ENCODE results near the gene DAG1.

The DAG1 gene

GRCh38 chr3:49539659-49540560 lies 69.8 kb downstream of the DAG1 start:
- no peaks in the 10 kb centered on the region for H3K36me3 ChIP-seq
- H3K27ac ChIP-seq, result peak overlapping the region; percentile 82
- peaks cover 8 to 14% of the 10 kb centered on the region in 2 experiments for H3K4me1 ChIP-seq (ENCODE audit: control insufficient read depth in 1 of 2, insufficient read depth in 1 of 2, low read depth in 1 of 2, low read length in 1 of 2)
- H3K4me3 ChIP-seq (ENCODE audit: low read depth in 1 of 2, low read length in 1 of 2), result peak overlapping the region; percentile 70 to 73
- peak; percentile 97 for TF ChIP-seq CTCF (IDR thresholded peaks at IDR 0.05)
- H3K27me3 ChIP-seq, result peaks cover 30% of the 10 kb centered on the region
- no peaks in the 10 kb centered on the region for H3K9me3 ChIP-seq

DNA sequence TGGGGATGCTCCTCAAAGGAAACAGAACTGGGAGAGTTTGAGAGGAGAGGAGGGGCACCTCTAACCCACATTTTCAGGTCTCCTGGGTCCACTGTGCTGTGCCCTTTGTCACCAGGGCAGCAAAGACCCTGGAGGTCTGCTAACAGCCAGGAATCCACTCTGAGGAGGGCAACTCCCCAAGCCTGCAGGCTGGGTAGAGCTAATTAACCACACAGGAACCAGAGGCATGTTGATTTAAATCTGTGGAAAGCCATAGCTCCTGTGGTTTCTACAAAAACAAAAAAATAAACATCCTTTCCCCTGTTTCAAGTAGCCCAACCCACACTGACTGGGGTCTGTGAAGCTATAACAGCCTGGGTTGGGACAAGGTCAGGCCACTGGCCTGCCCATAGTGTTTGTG lies 82.0 kb downstream of the DAG1 start:
- Histone ChIP-seq H3K27ac (no peak overlapping the region), H3K36me3 (no peaks in the 10 kb centered on the region), H3K9me3 (no peaks in the 10 kb centered on the region), H3K4me3 (ENCODE audit: low read depth in 1 of 2, low read length in 1 of 2) (no peak overlapping the region), H3K27me3 (peaks cover 99% of the 10 kb centered on the region), H3K4me1 (ENCODE audit: control insufficient read depth in 1 of 2, insufficient read depth in 1 of 2, low read depth in 1 of 2, low read length in 1 of 2) (peaks cover 4 to 6% of the 10 kb centered on the region in 2 experiments)
- no peak for TF ChIP-seq CTCF (IDR thresholded peaks at IDR 0.05)

GRCh38 chr3:49553324-49553691 lies 83.2 kb downstream of the DAG1 start:
- H3K9me3 ChIP-seq, result no peaks in the 10 kb centered on the region
- H3K27me3 ChIP-seq, result peaks cover 99% of the 10 kb centered on the region
- peaks cover 4 to 6% of the 10 kb centered on the region in 2 experiments for H3K4me1 ChIP-seq (ENCODE audit: control insufficient read depth in 1 of 2, insufficient read depth in 1 of 2, low read depth in 1 of 2, low read length in 1 of 2)
- no peak overlapping the region for H3K4me3 ChIP-seq (ENCODE audit: low read depth in 1 of 2, low read length in 1 of 2)
- H3K36me3 ChIP-seq, result no peaks in the 10 kb centered on the region
- H3K27ac ChIP-seq, result no peak overlapping the region
- TF ChIP-seq CTCF (IDR thresholded peaks at IDR 0.05), result no peak

- H3K4me1 ChIP-seq (ENCODE audit: control insufficient read depth in 1 of 2, insufficient read depth in 1 of 2, low read depth in 1 of 2, low read length in 1 of 2), result peaks cover 4 to 6% of the 10 kb centered on the region in 2 experiments
- TF ChIP-seq CTCF (IDR thresholded peaks at IDR 0.05), result no peak
- no peaks in the 10 kb centered on the region for H3K9me3 ChIP-seq
- peak within 1 kb of the TSS in 1 of 2 experiments; percentile 47 for H3K4me3 ChIP-seq (ENCODE audit: low read depth in 1 of 2, low read length in 1 of 2)
- no peak within 1 kb of the TSS for H3K27ac ChIP-seq
- H3K36me3 ChIP-seq, result no peaks in the 10 kb centered on the region
- peaks cover 99% of the 10 kb centered on the region for H3K27me3 ChIP-seq
These were observed 83.9 kb downstream of the DAG1 start, which contains the start of gene BSN for GRCh38 chr3:49553692-49554632. TSS of gene BSN (plus strand) at chr3:49554477. CDS start at chr3:49554603, 126 bp downstream.

DNA sequence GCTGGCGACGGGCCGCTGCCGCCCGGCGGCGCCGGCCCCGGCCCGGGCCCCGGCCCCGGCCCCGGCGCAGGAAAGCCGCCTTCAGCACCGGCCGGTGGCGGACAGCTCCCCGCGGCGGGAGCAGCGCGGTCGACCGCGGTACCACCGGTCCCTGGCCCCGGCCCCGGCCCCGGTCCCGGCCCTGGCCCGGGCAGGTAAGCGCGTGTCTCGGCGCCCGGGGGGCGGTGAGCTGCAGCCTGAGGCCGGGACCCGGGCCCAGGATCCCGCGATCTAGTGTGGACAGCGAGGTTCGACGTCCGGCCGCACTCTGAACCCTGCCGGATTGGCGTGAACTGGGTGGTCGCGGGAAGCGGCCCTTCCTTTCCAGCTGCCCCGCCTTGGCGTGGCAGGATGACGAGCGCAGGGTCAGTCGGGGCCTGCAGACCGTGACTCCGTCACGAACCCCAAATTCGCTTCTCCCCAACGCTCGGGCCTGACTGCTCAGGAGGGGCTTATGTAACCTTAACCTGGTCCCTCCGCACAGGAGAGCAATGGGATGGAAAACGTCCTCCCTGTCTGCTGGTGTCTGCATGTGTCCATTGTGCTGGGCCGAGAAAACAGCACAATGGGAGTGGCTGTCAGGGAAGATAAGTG lies 84.7 kb downstream of the DAG1 start:
- H3K4me3 ChIP-seq (ENCODE audit: low read depth in 1 of 2, low read length in 1 of 2), result no peak overlapping the region

More for the DNA sequence above, 84.7 kb downstream of the DAG1 start:
- H3K9me3 ChIP-seq, result no peaks in the 10 kb centered on the region
- H3K4me1 ChIP-seq (ENCODE audit: control insufficient read depth in 1 of 2, insufficient read depth in 1 of 2, low read depth in 1 of 2, low read length in 1 of 2), result peaks cover 4 to 6% of the 10 kb centered on the region in 2 experiments
- H3K27me3 ChIP-seq, result peaks cover 99% of the 10 kb centered on the region
- no peak overlapping the region for H3K27ac ChIP-seq
- no peak for TF ChIP-seq CTCF (IDR thresholded peaks at IDR 0.05)
- no peaks in the 10 kb centered on the region for H3K36me3 ChIP-seq

Measured in neutrophil (primary cell).